B cell (primary cell): ENCODE results near the gene SLC25A25.

ENCODE experiments used
- EZH2 ChIP-seq: IDR thresholded peaks from 2 replicates; pipeline ENCODE4 v1.6.1; 2012; ENCODE audit warnings: borderline replicate concordance, low read depth, mild to moderate bottlenecking, moderate library complexity, low read length; ENCODE audit not compliant: insufficient read depth, poor library complexity, severe bottlenecking
- TF ChIP-seq, protein P1 (sequence below): fragments of 200-600 bp; IDR thresholded peaks from one replicate; pipeline ENCODE4 v1.8.0; 2022; ENCODE audit warnings: antibody characterized with exemption, mild to moderate bottlenecking

DNA sequence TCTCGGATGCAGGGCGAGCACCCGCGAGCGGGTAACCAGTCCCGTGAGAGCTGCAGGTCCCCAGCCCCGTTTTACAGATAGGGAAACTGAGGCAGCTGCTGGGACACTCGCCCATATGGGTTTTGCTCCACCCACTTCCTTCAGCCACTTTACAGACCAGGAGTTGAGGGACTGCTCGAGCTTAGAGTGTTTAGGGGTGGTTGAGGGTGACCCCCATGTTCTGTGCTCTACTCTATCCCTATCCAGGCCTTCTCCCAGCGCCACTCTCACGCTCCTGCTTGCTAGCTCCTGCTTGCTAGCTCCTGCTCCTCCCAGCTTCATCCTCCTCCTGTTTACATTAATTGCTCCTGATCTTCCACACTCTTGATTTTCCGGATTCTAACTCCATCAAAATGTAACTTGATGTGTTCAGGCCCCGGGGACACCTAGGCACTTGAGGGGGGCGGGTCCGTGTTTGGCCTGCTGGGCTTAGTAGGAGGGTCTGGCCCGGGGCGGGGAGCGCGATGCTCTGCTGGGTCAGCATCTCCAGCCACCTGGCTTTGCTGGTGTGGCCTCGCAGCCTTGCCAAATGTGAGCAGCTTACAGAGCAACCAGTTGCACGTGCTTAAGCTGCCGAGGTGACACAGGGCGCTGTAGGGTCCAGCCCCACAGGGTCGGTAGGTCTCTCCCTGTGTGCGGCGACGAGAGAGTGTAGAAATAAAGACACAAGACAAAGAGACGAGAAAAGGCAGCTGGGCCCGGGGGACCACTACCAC, 61.0 kb downstream of the SLC25A25 start:
- TF ChIP-seq, protein P1, sequence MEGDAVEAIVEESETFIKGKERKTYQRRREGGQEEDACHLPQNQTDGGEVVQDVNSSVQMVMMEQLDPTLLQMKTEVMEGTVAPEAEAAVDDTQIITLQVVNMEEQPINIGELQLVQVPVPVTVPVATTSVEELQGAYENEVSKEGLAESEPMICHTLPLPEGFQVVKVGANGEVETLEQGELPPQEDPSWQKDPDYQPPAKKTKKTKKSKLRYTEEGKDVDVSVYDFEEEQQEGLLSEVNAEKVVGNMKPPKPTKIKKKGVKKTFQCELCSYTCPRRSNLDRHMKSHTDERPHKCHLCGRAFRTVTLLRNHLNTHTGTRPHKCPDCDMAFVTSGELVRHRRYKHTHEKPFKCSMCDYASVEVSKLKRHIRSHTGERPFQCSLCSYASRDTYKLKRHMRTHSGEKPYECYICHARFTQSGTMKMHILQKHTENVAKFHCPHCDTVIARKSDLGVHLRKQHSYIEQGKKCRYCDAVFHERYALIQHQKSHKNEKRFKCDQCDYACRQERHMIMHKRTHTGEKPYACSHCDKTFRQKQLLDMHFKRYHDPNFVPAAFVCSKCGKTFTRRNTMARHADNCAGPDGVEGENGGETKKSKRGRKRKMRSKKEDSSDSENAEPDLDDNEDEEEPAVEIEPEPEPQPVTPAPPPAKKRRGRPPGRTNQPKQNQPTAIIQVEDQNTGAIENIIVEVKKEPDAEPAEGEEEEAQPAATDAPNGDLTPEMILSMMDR: no peak
- no peak for TF ChIP-seq EZH2
